Activated CD8-positive, alpha-beta memory T cell treated with anti-CD3 and anti-CD28 coated beads, Interleukin-2, amount 50 U/mL, for 48 hours (primary cell): ENCODE data around the gene C11orf65.

ENCODE experiments used
- DNase-seq: peaks from one replicate; pipeline ENCODE4 v3.0.0-alpha.2; 2020

The C11orf65 gene

GRCh38 chr11:108364159-108364558 is 103.2 kb downstream of the C11orf65 start:
- no peak for DNase-seq

GRCh38 chr11:108351468-108351867 is 115.9 kb downstream of the C11orf65 start:
- DNase-seq, result no peak

- no peak for DNase-seq
These were observed 120.9 kb downstream of the C11orf65 start for GRCh38 chr11:108346451-108346850.

GRCh38 chr11:108345767-108346166 is 121.6 kb downstream of the C11orf65 start:
- DNase-seq, result no peak

DNA sequence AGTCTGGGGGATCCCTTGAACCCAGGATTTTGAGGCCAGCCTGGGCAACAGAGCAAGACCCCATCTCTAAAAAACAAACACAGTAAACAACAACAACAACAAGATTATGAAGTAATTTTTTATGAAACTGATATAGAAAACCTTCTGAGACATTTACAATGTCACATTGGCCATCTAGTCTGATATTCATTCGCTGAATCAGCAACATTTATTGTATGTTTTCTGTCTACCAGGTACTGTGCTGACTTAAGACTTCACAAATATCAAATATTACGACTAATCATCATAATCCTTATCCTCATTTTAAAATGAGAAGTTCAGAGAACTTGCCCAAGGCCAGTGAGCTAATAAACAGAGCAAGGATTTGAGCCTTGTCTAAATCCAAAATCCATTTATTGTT is 123.6 kb downstream of the C11orf65 start:
- DNase-seq, result no peak

DNA sequence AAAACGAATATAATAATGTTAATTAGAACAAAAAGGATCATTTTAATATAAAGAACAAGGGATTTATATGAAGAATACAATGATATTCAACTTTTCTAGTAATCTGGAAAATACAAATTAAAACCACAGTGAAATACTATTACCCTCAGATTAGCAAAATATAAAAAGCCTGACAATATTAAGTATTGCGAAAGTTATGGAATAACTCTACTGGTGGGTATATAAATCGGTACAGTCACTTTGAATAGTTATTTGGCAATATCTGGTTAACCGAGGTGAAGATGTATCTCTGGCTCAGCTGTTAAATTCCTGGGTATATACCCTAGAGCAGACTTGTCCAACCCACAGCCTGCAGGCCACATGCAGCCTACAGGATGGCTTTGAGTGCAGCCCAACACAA is 125.7 kb downstream of the C11orf65 start:
- DNase-seq, result no peak

DNA sequence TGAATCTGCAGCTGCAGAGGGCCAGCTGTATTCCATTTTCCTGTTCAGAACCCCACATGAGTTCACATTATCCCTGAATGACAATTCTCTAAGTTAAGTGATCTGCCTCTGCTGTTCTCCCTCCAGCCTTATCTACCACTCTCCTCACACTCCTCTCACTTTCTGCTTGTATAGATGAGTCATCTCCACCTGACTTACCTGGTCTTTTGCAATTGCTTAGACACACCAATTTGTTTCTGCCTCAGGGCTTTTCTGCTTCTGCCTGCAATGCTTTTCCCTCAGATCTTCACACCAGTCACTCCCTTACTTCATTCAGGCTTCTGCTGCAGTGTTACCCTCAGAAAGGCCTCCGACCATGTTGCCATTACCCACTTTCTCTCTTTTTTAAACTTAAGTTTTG is 126.4 kb downstream of the C11orf65 start:
- no peak for DNase-seq

DNA sequence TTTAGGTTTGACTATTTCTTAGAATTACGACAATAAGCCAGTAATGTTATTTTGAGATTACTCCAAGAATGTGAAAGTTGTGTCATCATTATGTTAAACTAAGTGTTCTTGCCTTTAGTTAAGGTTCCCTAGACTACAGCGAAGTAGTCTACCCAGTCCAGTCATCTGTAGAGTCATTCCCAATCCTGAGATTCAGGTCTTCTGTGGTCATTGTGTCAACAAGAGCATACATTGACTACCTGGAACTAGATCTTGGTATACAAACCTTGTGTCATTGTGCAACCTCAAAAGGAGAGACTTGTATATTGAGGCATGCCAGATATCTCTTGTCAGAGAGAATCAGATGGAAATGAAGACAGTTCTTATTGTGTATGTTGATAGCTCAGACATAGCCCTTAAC is 128.6 kb downstream of the C11orf65 start:
- DNase-seq, result no peak

- DNase-seq, result no peak
These were observed 133.9 kb downstream of the C11orf65 start for GRCh38 chr11:108333403-108333899.
